SK-N-SH treated with all-trans-retinoic acid at 6 μM for 48 hours (cell line): ENCODE results near the gene MAP2K4.

Experiments used
- ARNTL ChIP-seq: fragments of 450-650 bp; formaldehyde crosslinking; IDR thresholded peaks from 2 replicates; pipeline ENCODE4 v1.5.0; 2020; ENCODE audit warnings: low read depth, mild to moderate bottlenecking, moderate library complexity, borderline replicate concordance
- ISL1 ChIP-seq: fragments of 250-450 bp; sonication (Bioruptor Pico); IDR thresholded peaks from 2 replicates; pipeline ENCODE4 v2.1.2; 2022; ENCODE audit warnings: mild to moderate bottlenecking, moderate library complexity
- TF ChIP-seq, protein P1 (sequence below): fragments of 250-450 bp; sonication (Bioruptor Pico); IDR thresholded peaks from 2 replicates; pipeline ENCODE4 v1.8.0; 2020; ENCODE audit warnings: mild to moderate bottlenecking, moderate library complexity, borderline replicate concordance

DNA sequence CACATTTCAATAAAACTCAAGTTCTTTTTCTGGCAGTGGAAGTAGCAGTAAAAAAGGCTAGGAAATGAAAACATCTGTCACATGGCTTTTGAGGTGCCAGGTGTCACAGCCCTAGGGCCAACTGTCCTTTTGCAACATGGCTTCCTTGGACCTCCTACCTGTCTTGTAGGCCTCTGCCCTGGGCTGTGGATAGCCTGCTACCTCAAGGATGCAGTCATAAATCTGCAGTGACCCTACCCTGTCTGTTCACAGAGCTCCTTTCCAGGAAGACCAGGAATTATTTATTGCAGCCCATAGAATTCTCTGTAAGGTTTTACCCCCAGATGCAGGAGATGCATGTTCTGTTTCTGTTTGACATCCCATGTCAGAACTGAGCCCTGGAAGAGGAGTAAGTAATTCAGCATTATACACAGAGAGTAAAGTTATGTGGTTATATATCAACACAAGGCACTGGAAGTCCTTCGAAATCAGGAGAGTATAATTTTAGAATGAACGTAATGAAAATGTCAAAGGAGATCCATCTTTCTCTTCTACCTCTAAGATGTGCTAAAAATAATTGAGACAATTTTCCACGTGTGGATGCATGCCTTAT, 172.6 kb downstream of the MAP2K4 start:
- TF ChIP-seq ISL1 (no peak), ARNTL (CRISPR knock-in tag) (no peak)
- TF ChIP-seq, protein P1, sequence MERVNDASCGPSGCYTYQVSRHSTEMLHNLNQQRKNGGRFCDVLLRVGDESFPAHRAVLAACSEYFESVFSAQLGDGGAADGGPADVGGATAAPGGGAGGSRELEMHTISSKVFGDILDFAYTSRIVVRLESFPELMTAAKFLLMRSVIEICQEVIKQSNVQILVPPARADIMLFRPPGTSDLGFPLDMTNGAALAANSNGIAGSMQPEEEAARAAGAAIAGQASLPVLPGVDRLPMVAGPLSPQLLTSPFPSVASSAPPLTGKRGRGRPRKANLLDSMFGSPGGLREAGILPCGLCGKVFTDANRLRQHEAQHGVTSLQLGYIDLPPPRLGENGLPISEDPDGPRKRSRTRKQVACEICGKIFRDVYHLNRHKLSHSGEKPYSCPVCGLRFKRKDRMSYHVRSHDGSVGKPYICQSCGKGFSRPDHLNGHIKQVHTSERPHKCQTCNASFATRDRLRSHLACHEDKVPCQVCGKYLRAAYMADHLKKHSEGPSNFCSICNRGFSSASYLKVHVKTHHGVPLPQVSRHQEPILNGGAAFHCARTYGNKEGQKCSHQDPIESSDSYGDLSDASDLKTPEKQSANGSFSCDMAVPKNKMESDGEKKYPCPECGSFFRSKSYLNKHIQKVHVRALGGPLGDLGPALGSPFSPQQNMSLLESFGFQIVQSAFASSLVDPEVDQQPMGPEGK: no peak
